ENCODE results near the gene PIK3R2.

PIK3R2 gene

DNA sequence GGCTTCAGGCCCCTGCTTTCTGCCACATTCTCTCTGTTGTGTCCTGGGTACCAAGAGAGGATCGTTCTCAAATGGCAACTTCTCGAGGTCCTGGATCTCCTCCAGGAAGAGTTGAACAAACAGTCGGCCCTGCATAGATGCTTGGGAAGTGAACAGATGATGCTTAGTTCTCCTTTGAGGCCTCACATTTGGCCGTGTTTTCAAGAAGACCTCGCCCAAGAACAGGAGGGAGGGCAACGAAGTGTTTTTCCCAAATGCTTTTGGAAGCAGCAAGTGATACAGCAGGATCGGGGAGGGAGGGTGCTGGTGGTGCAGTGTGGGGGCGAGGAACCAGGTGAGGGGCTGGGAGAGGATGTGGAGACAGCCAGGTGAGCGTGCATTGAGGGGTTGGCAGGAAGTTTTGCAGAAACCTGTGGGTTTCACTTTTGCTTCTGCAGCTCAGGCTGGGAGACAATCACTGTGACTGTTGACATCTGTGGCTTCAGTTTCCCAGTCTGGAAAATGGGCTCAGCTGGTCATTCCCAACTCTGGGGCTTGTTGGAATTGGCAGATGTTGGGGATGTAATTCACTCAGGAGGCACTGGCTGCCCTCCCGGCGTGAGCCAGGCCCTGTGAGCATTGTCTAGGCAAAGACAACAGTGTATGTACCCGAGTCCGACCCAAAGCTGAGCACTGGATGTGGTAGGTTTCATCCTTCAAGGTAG is 33.8 kb upstream of the PIK3R2 start:
- TF ChIP-seq ZNF274 (IDR thresholded peaks at IDR 0.05; ENCODE audit: low read depth, low read length): no peak
- TF ChIP-seq YY1 (IDR thresholded peaks at IDR 0.05; ENCODE audit: insufficient read depth, insufficient read length): no peak
- no peak for TF ChIP-seq SUZ12 (IDR thresholded peaks at IDR 0.05; ENCODE audit: extremely low read depth, insufficient read depth, insufficient read length)
- Histone ChIP-seq H3K27me3 (ENCODE audit: insufficient read depth, insufficient read length) (no peaks in the 10 kb centered on the region), H3K9me3 (ENCODE audit: insufficient read depth, low read length) (no peaks in the 10 kb centered on the region), H3K4me1 (ENCODE audit: insufficient read depth, insufficient read length) (peaks cover 9% of the 10 kb centered on the region), H3K9ac (ENCODE audit: insufficient read length, low read depth) (peak overlapping the region; percentile 90), H3K4me3 (ENCODE audit: insufficient read length, low read depth) (no peak overlapping the region), H3K36me3 (ENCODE audit: insufficient read depth, insufficient read length, low read length) (peaks cover 20% of the 10 kb centered on the region)
- DNase-seq (ENCODE audit: low read depth, low spot score): no peak

DNA sequence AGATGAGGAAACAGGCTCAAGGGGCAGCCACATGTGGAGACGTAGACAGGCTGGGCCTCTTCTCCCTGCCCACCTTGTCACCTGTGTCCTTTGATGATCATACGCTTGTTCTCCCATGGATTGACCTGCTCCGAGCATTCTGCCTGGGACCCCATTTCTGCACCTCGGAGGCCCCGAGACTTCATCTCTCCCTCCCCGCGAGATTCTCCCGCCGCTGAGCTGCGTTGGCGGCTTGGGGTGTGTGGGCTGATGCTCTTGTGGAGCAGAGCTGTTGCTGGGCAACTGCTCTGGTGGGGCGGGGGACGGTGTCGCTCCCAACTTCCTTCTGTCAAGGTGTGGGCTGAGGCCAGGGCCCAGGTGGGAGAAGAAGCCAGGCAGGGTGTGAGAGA is 33.3 kb upstream of the PIK3R2 start:
- Histone ChIP-seq H3K27me3 (ENCODE audit: insufficient read depth, insufficient read length) (no peaks in the 10 kb centered on the region), H3K4me3 (ENCODE audit: insufficient read length, low read depth) (no peak overlapping the region), H3K9ac (ENCODE audit: insufficient read length, low read depth) (no peak overlapping the region), H3K4me1 (ENCODE audit: insufficient read depth, insufficient read length) (peaks cover 9% of the 10 kb centered on the region), H3K36me3 (ENCODE audit: insufficient read depth, insufficient read length, low read length) (peaks cover 26% of the 10 kb centered on the region), H3K9me3 (ENCODE audit: insufficient read depth, low read length) (no peaks in the 10 kb centered on the region)
- no peak for TF ChIP-seq YY1 (IDR thresholded peaks at IDR 0.05; ENCODE audit: insufficient read depth, insufficient read length)
- TF ChIP-seq ZNF274 (IDR thresholded peaks at IDR 0.05; ENCODE audit: low read depth, low read length): no peak
- TF ChIP-seq SUZ12 (IDR thresholded peaks at IDR 0.05; ENCODE audit: extremely low read depth, insufficient read depth, insufficient read length): no peak
- no peak for DNase-seq (ENCODE audit: low read depth, low spot score)

DNA sequence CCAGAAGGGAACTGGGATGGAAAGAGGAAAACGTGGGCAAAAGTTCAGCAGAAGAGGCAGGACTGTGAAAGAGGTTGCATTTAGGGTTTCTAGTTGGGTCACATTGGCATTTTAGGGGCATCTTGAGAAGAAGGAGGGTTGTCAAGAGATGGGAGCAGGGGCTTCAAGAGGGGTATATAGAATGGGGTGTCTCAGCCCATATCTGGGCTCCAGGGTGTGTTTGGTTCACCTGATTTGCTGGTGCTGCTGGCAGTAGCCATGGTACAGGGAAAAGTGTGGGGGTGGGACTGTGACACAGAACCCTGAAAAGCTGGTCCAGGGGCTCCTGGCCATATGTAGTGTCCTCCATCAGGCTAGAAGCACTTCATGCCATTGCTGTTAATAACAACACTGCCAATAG is 32.8 kb upstream of the PIK3R2 start:
- Histone ChIP-seq H3K4me3 (ENCODE audit: insufficient read length, low read depth) (no peak overlapping the region), H3K4me1 (ENCODE audit: insufficient read depth, insufficient read length) (peaks cover 9% of the 10 kb centered on the region), H3K27me3 (ENCODE audit: insufficient read depth, insufficient read length) (no peaks in the 10 kb centered on the region), H3K36me3 (ENCODE audit: insufficient read depth, insufficient read length, low read length) (peaks cover 28% of the 10 kb centered on the region), H3K9me3 (ENCODE audit: insufficient read depth, low read length) (no peaks in the 10 kb centered on the region), H3K9ac (ENCODE audit: insufficient read length, low read depth) (no peak overlapping the region)
- DNase-seq (ENCODE audit: low read depth, low spot score): no peak
- TF ChIP-seq YY1 (IDR thresholded peaks at IDR 0.05; ENCODE audit: insufficient read depth, insufficient read length) (no peak), ZNF274 (IDR thresholded peaks at IDR 0.05; ENCODE audit: low read depth, low read length) (no peak), SUZ12 (IDR thresholded peaks at IDR 0.05; ENCODE audit: extremely low read depth, insufficient read depth, insufficient read length) (no peak)

GRCh38 chr19:18121166-18121565 is 31.8 kb upstream of the PIK3R2 start:
- H3K9ac ChIP-seq (ENCODE audit: insufficient read length, low read depth): no peak overlapping the region
- no peaks in the 10 kb centered on the region for H3K27me3 ChIP-seq (ENCODE audit: insufficient read depth, insufficient read length)
- no peaks in the 10 kb centered on the region for H3K9me3 ChIP-seq (ENCODE audit: insufficient read depth, low read length)
- DNase-seq (ENCODE audit: low read depth, low spot score): no peak
- peaks cover 9% of the 10 kb centered on the region for H3K4me1 ChIP-seq (ENCODE audit: insufficient read depth, insufficient read length)
- H3K4me3 ChIP-seq (ENCODE audit: insufficient read length, low read depth): no peak overlapping the region
- H3K36me3 ChIP-seq (ENCODE audit: insufficient read depth, insufficient read length, low read length): peaks cover 35% of the 10 kb centered on the region
- TF ChIP-seq YY1 (IDR thresholded peaks at IDR 0.05; ENCODE audit: insufficient read depth, insufficient read length) (no peak), SUZ12 (IDR thresholded peaks at IDR 0.05; ENCODE audit: extremely low read depth, insufficient read depth, insufficient read length) (no peak), ZNF274 (IDR thresholded peaks at IDR 0.05; ENCODE audit: low read depth, low read length) (no peak)

- no peaks in the 10 kb centered on the region for H3K9me3 ChIP-seq (ENCODE audit: insufficient read depth, low read length)
- H3K9ac ChIP-seq (ENCODE audit: insufficient read length, low read depth): no peak overlapping the region
- no peak overlapping the region for H3K4me3 ChIP-seq (ENCODE audit: insufficient read length, low read depth)
- H3K27me3 ChIP-seq (ENCODE audit: insufficient read depth, insufficient read length): no peaks in the 10 kb centered on the region
- H3K36me3 ChIP-seq (ENCODE audit: insufficient read depth, insufficient read length, low read length): peaks cover 38% of the 10 kb centered on the region
- peaks cover 6% of the 10 kb centered on the region for H3K4me1 ChIP-seq (ENCODE audit: insufficient read depth, insufficient read length)
- TF ChIP-seq YY1 (IDR thresholded peaks at IDR 0.05; ENCODE audit: insufficient read depth, insufficient read length) (no peak), SUZ12 (IDR thresholded peaks at IDR 0.05; ENCODE audit: extremely low read depth, insufficient read depth, insufficient read length) (no peak), ZNF274 (IDR thresholded peaks at IDR 0.05; ENCODE audit: low read depth, low read length) (no peak)
- no peak for DNase-seq (ENCODE audit: low read depth, low spot score)
Observed at GRCh38 chr19:18122424-18122823, 30.5 kb upstream of the PIK3R2 start.

GRCh38 chr19:18122860-18123795 is 29.8 kb upstream of the PIK3R2 start:
- H3K9me3 ChIP-seq (ENCODE audit: insufficient read depth, low read length): no peaks in the 10 kb centered on the region
- TF ChIP-seq ZNF274 (IDR thresholded peaks at IDR 0.05; ENCODE audit: low read depth, low read length) (no peak), YY1 (IDR thresholded peaks at IDR 0.05; ENCODE audit: insufficient read depth, insufficient read length) (no peak), SUZ12 (IDR thresholded peaks at IDR 0.05; ENCODE audit: extremely low read depth, insufficient read depth, insufficient read length) (no peak)
- no peak for DNase-seq (ENCODE audit: low read depth, low spot score)
- no peak overlapping the region for H3K9ac ChIP-seq (ENCODE audit: insufficient read length, low read depth)
- H3K36me3 ChIP-seq (ENCODE audit: insufficient read depth, insufficient read length, low read length): peaks cover 42% of the 10 kb centered on the region
- H3K4me3 ChIP-seq (ENCODE audit: insufficient read length, low read depth): no peak overlapping the region
- peaks cover 5% of the 10 kb centered on the region for H3K4me1 ChIP-seq (ENCODE audit: insufficient read depth, insufficient read length)
- no peaks in the 10 kb centered on the region for H3K27me3 ChIP-seq (ENCODE audit: insufficient read depth, insufficient read length)

GRCh38 chr19:18123819-18124218 is 29.1 kb upstream of the PIK3R2 start:
- no peak for TF ChIP-seq YY1 (IDR thresholded peaks at IDR 0.05; ENCODE audit: insufficient read depth, insufficient read length)
- TF ChIP-seq SUZ12 (IDR thresholded peaks at IDR 0.05; ENCODE audit: extremely low read depth, insufficient read depth, insufficient read length): no peak
- TF ChIP-seq ZNF274 (IDR thresholded peaks at IDR 0.05; ENCODE audit: low read depth, low read length): no peak
- Histone ChIP-seq H3K9me3 (ENCODE audit: insufficient read depth, low read length) (no peaks in the 10 kb centered on the region), H3K36me3 (ENCODE audit: insufficient read depth, insufficient read length, low read length) (peaks cover 49% of the 10 kb centered on the region), H3K9ac (ENCODE audit: insufficient read length, low read depth) (no peak overlapping the region), H3K4me1 (ENCODE audit: insufficient read depth, insufficient read length) (peaks cover 5% of the 10 kb centered on the region), H3K27me3 (ENCODE audit: insufficient read depth, insufficient read length) (no peaks in the 10 kb centered on the region), H3K4me3 (ENCODE audit: insufficient read length, low read depth) (no peak overlapping the region)
- no peak for DNase-seq (ENCODE audit: low read depth, low spot score)
